Naive thymus-derived CD4-positive, alpha-beta T cell (primary cell): ENCODE data around the gene CPXM2. TPM values are rescaled to one million over a fixed set of nuclear protein-coding genes. Genes with fewer than 3 reads are reported as not detected.

Experiments used
- ATAC-seq: fragments of 150-1000 bp; cut with Tn5 transposase; 2 replicates; pipeline ENCODE4 v1.10.0; 2021; ENCODE audit warnings: mild to moderate bottlenecking, moderate library complexity
- CTCF ChIA-PET: fragments of 350-600 bp; sonication (Branson Sonifier 250); formaldehyde crosslinking; loops from one replicate; lab custom pipeline; 2021; ENCODE audit warnings: antibody characterized with exemption; lab: Charles Lee
- POLR2A ChIA-PET: fragments of 350-600 bp; sonication (Branson Sonifier 250); formaldehyde crosslinking; loops from one replicate; lab custom pipeline; 2021; ENCODE audit warnings: antibody characterized with exemption, inconsistent platforms; lab: Charles Lee
- DNase-seq, 9 donors: peaks; one replicate each; pipeline versions ENCODE4 v3.0.0 to v3.0.0-alpha.2; 2020 to 2022; ENCODE audit warnings: mixed read lengths in 1 of 9
- H3K27ac ChIP-seq: one replicate; pipeline ENCODE4 v1.7.0; 2013; ENCODE audit warnings: mild to moderate bottlenecking, low read depth, low read length, moderate library complexity
- H3K27me3 ChIP-seq, 2 donors: one replicate each; pipeline ENCODE4 v1.7.0; 2013; ENCODE audit warnings: low read length in 2 of 2, mild to moderate bottlenecking in 2 of 2, moderate library complexity in 2 of 2; ENCODE audit not compliant: control insufficient read depth in 2 of 2, insufficient read depth in 2 of 2
- H3K36me3 ChIP-seq, 3 experiments: 1 replicate in 2 of 3; 2 replicates in 1 of 3; pipeline ENCODE4 v1.7.0; 2013; ENCODE audit warnings: low read length in 3 of 3, mild to moderate bottlenecking in 3 of 3, moderate library complexity in 1 of 3; ENCODE audit not compliant: insufficient read depth in 3 of 3, control insufficient read depth in 2 of 3
- H3K4me1 ChIP-seq, 2 donors: one replicate each; pipeline ENCODE4 v1.7.0; 2013; ENCODE audit warnings: low read length in 2 of 2, mild to moderate bottlenecking in 2 of 2, moderate library complexity in 1 of 2; ENCODE audit not compliant: control insufficient read depth in 2 of 2, insufficient read depth in 2 of 2
- H3K4me3 ChIP-seq: 2 replicates; pipeline ENCODE4 v1.7.0; 2013; ENCODE audit warnings: mild to moderate bottlenecking, low read length
- H3K9me3 ChIP-seq, 3 experiments: 1 replicate in 2 of 3; 2 replicates in 1 of 3; pipeline ENCODE4 v1.7.0; 2013; ENCODE audit warnings: low read length in 3 of 3; ENCODE audit not compliant: control insufficient read depth in 2 of 3
- H3K27ac Mint-ChIP-seq, 9 donors: one replicate each; pipeline ENCODE4 v1.8.0; 2020 to 2022; ENCODE audit warnings: mixed read lengths in 9 of 9, mild to moderate bottlenecking in 8 of 9, moderate library complexity in 5 of 9, inconsistent platforms in 2 of 9
- H3K27me3 Mint-ChIP-seq, 5 donors: one replicate each; pipeline ENCODE4 v1.8.0; 2021 to 2022; ENCODE audit warnings: mixed read lengths in 5 of 5, mild to moderate bottlenecking in 1 of 5
- H3K36me3 Mint-ChIP-seq, 5 donors: one replicate each; pipeline ENCODE4 v1.8.0; 2020 to 2022; ENCODE audit warnings: mixed read lengths in 5 of 5, mild to moderate bottlenecking in 3 of 5, inconsistent platforms in 1 of 5
- H3K4me1 Mint-ChIP-seq, 7 donors: one replicate each; pipeline ENCODE4 v1.8.0; 2020 to 2022; ENCODE audit warnings: mixed read lengths in 7 of 7, mild to moderate bottlenecking in 3 of 7, inconsistent platforms in 1 of 7
- H3K4me3 Mint-ChIP-seq, 10 donors: one replicate each; pipeline ENCODE4 v1.8.0; 2020 to 2022; ENCODE audit warnings: mild to moderate bottlenecking in 10 of 10, mixed read lengths in 10 of 10, moderate library complexity in 6 of 10, inconsistent platforms in 2 of 10
- H3K9me3 Mint-ChIP-seq, 11 donors: one replicate each; pipeline ENCODE4 v1.8.0; 2020 to 2022; ENCODE audit warnings: mixed read lengths in 11 of 11, mild to moderate bottlenecking in 4 of 11, inconsistent platforms in 1 of 11, moderate library complexity in 1 of 11
- intact Hi-C, 2 donors: fragments of 100-400 bp; cut with micrococcal nuclease; formaldehyde crosslinking; loops; one replicate each; pipeline ENCODE4 v1.15.1; 2023
- polyA plus RNA-seq, 2 donors: library from polyadenylated mRNA; unstranded; fragments of 300-500 nt; fragmentation: Illumina TruSeq; gene quantifications; one replicate each; pipeline ENCODE4 v1.2.3, GENCODE V29; 2021
- total RNA-seq, 6 experiments: library from RNA in 5 of 6; stranded (reverse) in 5 of 6; gene quantifications; 1 replicate in 5 of 6; 2 replicates in 1 of 6; pipeline ENCODE4 v1.2.3 and lab custom pipeline; 2021 to 2026

The CPXM2 gene
- total and polyA plus RNA-seq, 7 experiments from 2014 or later, result not detected

DNA sequence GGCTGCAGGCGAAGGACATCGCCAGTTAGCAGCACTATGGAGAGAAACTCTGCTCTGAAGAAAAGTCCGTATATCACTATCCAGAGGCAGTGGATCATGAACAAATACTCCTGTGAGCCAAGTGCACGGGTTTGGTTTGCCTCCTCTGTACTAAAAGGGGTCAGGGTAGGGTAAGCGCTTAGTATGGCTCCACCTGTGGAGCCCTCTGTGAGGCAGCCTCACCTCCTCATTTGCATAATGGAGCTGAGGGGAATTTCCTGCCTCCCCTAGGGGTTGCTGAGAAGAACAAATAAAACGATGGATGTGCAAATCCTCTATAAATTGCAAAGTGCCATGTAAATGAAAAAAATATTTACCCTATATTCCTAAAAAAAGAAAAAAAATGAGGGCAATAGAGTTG, 162.1 kb downstream of the CPXM2 start:
- H3K9me3 Mint-ChIP-seq, result peaks cover 0 to 8% (median 0%) of the 10 kb centered on the region in 11 donors
- intact Hi-C loops, result no loop called here
- Histone ChIP-seq H3K4me1 (no peaks in the 10 kb centered on the region), H3K36me3 (no peaks in the 10 kb centered on the region), H3K9me3 (no peaks in the 10 kb centered on the region), H3K27me3 (no peaks in the 10 kb centered on the region), H3K27ac (no peak overlapping the region), H3K4me3 (no peak overlapping the region)
- ChIA-PET POLR2A (no interaction called here), CTCF (no interaction called here)
- H3K4me1 Mint-ChIP-seq, result no peaks in the 10 kb centered on the region
- H3K36me3 Mint-ChIP-seq, result no peaks in the 10 kb centered on the region
- peaks cover 0 to 24% (median 5%) of the 10 kb centered on the region in 5 donors for H3K27me3 Mint-ChIP-seq
- no peak overlapping the region for H3K27ac Mint-ChIP-seq
- ATAC-seq (no peak), DNase-seq (no peak)
- H3K4me3 Mint-ChIP-seq, result no peak overlapping the region

DNA sequence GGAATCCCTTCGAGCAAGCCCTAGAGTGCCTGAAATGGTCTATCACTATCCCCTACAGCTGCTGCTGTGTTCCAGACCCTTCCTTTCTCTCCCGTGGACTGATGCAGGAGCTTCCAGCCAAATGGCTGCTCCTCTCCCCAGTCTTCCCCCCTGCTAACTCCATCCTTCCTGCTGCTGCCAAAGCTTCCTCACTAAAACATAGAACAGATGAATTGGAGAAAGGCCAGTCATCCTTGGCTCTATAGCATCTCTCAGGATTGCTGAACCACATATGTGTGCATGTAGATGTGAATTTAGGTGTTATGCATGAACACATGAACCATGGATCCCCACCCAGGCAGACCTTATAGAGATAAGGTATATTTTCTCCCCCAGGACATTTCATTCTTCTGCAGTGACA, 164.8 kb downstream of the CPXM2 start:
- ChIA-PET CTCF (no interaction called here), POLR2A (no interaction called here)
- Histone ChIP-seq H3K9me3 (no peaks in the 10 kb centered on the region), H3K27ac (no peak overlapping the region), H3K27me3 (no peaks in the 10 kb centered on the region), H3K4me3 (no peak overlapping the region), H3K4me1 (no peaks in the 10 kb centered on the region), H3K36me3 (no peaks in the 10 kb centered on the region)
- Mint-ChIP-seq H3K4me3 (no peak overlapping the region), H3K27me3 (peaks cover 0 to 41% (median 5%) of the 10 kb centered on the region in 5 donors), H3K27ac (no peak overlapping the region), H3K36me3 (no peaks in the 10 kb centered on the region), H3K4me1 (no peaks in the 10 kb centered on the region), H3K9me3 (peaks cover 0 to 5% (median 0%) of the 10 kb centered on the region in 11 donors)
- DNase-seq, result no peak
- ATAC-seq, result no peak
- intact Hi-C loops, result no loop called here

DNA sequence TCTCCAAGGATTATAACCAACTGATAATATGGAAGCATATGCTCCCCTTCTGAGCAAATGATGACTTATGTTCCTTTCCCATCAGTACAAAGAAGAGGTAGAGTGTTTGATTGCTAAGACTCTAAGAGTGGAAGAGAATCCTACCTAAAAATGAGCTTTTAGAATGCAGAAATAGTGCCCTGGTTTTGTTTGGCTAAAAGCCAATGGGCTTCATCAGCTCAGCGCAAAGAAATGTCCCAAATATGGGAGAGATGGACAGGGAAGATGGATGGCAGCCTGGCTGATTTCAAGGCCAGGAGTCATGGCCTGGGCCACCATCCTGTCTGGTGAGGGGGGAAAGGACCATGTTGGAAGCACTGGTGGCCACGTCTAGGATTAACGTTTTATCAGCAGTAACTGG, 165.2 kb downstream of the CPXM2 start:
- ATAC-seq, result no peak
- no peak overlapping the region for H3K27ac Mint-ChIP-seq
- H3K9me3 Mint-ChIP-seq, result peaks cover 0 to 5% (median 0%) of the 10 kb centered on the region in 11 donors
- no peak overlapping the region for H3K4me3 Mint-ChIP-seq
- H3K27me3 ChIP-seq, result no peaks in the 10 kb centered on the region
- intact Hi-C loops, result no loop called here
- peaks cover 0 to 46% (median 5%) of the 10 kb centered on the region in 5 donors for H3K27me3 Mint-ChIP-seq
- H3K4me3 ChIP-seq, result no peak overlapping the region
- H3K9me3 ChIP-seq, result no peaks in the 10 kb centered on the region
- no peaks in the 10 kb centered on the region for H3K36me3 Mint-ChIP-seq
- no peak for DNase-seq
- H3K36me3 ChIP-seq, result no peaks in the 10 kb centered on the region
- ChIA-PET CTCF (no interaction called here), POLR2A (no interaction called here)
- H3K27ac ChIP-seq, result no peak overlapping the region
- no peaks in the 10 kb centered on the region for H3K4me1 ChIP-seq
- no peaks in the 10 kb centered on the region for H3K4me1 Mint-ChIP-seq

DNA sequence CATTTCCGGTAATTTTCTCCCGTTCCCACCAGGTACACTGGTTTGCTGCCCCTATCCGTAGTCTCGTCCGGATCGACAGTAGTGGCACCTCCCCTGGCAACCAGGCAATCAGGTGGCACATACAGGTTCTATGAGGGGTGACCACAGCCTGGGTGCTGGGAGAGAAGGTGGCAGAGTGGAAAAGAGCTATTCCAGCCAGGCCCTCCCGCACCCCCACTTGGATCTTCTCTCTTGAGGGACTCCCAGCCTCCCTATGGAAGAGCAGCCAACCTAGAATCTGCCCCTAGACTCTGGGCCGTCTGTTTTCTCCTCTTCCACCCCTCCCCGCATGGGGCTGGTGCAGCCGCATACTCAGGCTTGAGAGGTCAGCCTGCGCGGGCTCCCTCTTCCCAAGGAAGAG, 166.9 kb downstream of the CPXM2 start:
- H3K27me3 ChIP-seq, result no peaks in the 10 kb centered on the region
- ChIA-PET CTCF (no interaction called here), POLR2A (no interaction called here)
- Mint-ChIP-seq H3K27me3 (peaks cover 0 to 55% (median 9%) of the 10 kb centered on the region in 5 donors), H3K9me3 (peaks cover 0 to 3% (median 0%) of the 10 kb centered on the region in 11 donors), H3K4me3 (no peak overlapping the region), H3K4me1 (no peaks in the 10 kb centered on the region), H3K27ac (no peak overlapping the region), H3K36me3 (peaks cover 0 to 4% (median 0%) of the 10 kb centered on the region in 5 donors)
- H3K4me3 ChIP-seq, result no peak overlapping the region
- no peak overlapping the region for H3K27ac ChIP-seq
- ATAC-seq (no peak), DNase-seq (no peak)
- H3K4me1 ChIP-seq, result no peaks in the 10 kb centered on the region
- no peaks in the 10 kb centered on the region for H3K9me3 ChIP-seq
- H3K36me3 ChIP-seq, result no peaks in the 10 kb centered on the region
- intact Hi-C loops, result no loop called here

DNA sequence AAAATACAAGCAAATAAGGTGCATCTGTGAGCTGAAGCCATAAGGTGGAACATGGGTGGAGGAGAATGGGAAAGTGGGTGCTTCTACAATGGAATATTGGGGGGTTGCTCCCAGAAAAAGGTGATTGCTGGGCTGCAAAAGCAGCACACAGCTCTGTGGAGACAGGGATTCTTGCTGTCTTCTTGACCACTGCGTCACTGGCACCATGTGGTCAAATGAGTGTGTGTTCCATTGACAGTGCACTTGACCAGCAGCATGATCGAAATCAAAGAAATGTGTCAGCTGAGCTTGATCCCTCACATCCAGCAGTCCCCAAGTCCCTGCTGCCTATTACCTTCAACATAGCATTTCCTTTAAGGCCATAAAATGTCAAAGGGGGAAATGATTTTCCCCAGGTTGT, 169.3 kb downstream of the CPXM2 start:
- Mint-ChIP-seq H3K36me3 (peaks cover 0 to 4% (median 0%) of the 10 kb centered on the region in 5 donors), H3K4me3 (no peak overlapping the region), H3K27ac (no peak overlapping the region), H3K27me3 (peaks cover 0 to 42% (median 9%) of the 10 kb centered on the region in 5 donors), H3K4me1 (no peaks in the 10 kb centered on the region), H3K9me3 (peaks cover 0 to 3% (median 0%) of the 10 kb centered on the region in 11 donors)
- Histone ChIP-seq H3K4me3 (no peak overlapping the region), H3K9me3 (no peaks in the 10 kb centered on the region), H3K27me3 (no peaks in the 10 kb centered on the region), H3K27ac (no peak overlapping the region), H3K4me1 (no peaks in the 10 kb centered on the region), H3K36me3 (no peaks in the 10 kb centered on the region)
- DNase-seq (no peak), ATAC-seq (no peak)
- intact Hi-C loops, result no loop called here
- POLR2A ChIA-PET, result no interaction called here
- CTCF ChIA-PET, result no interaction called here

DNA sequence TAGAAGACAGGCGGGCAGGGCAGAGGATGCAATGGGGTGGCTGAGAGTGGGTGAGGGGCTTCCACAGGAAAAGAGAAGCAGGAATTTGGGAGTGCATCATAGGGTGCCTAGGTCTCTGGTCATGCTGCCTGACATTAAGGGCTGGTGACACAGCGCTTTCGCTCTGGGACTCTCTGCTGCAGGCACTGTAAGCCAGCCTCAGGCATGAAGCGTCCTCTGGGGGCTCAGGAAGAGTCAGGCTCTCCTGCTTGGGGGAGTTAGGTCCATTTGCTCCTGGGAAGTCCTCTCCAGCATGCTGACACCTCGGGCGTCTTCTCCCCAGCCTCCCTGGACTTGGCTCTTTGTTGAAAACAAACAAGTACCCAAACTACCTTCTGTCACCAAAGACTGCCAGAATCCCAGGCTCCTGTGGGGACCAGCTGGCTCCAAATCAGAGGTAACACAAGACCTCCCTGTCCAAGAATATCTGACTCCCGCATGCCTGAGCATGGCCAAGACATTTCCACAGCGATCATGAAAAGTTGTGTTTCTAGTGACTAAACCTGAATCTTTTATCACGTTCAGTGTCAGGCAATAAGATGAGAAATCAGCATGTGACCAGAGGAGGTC, 170.1 kb downstream of the CPXM2 start:
- H3K27me3 ChIP-seq, result no peaks in the 10 kb centered on the region
- ChIA-PET POLR2A (no interaction called here), CTCF (no interaction called here)
- H3K27ac Mint-ChIP-seq, result no peak overlapping the region
- no peaks in the 10 kb centered on the region for H3K9me3 ChIP-seq
- no peak overlapping the region for H3K4me3 Mint-ChIP-seq
- H3K4me1 Mint-ChIP-seq, result no peaks in the 10 kb centered on the region
- H3K4me3 ChIP-seq, result no peak overlapping the region
- ATAC-seq (no peak), DNase-seq (no peak)
- H3K27ac ChIP-seq, result no peak overlapping the region
- peaks cover 0 to 4% (median 0%) of the 10 kb centered on the region in 5 donors for H3K36me3 Mint-ChIP-seq
- no peaks in the 10 kb centered on the region for H3K4me1 ChIP-seq
- intact Hi-C loops, result no loop called here
- H3K9me3 Mint-ChIP-seq, result peaks cover 0 to 3% (median 0%) of the 10 kb centered on the region in 11 donors
- H3K27me3 Mint-ChIP-seq, result peaks cover 0 to 39% (median 9%) of the 10 kb centered on the region in 5 donors
- H3K36me3 ChIP-seq, result no peaks in the 10 kb centered on the region

DNA sequence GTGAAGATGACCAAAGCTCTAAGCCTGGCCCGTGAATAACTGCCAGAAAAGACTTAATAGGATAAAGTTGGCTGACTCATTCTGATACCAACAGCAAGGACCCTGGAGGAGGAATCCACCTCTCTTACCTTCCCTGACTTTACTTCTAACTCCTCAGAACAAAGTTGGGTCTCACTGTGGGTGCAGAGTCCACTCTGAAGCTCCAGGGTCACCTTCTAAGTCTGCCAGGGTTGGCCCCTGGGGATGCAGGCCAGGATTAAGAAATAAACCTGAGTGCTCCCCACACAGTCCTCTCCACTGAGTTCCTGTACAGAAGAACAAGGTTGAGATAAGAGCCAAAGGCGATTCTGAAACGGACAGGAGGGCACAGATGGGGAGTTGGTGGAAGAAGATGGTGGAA, 171.1 kb downstream of the CPXM2 start:
- no peak overlapping the region for H3K27ac Mint-ChIP-seq
- intact Hi-C loops, result no loop called here

More for the DNA sequence above, 171.1 kb downstream of the CPXM2 start:
- Mint-ChIP-seq H3K4me3 (no peak overlapping the region), H3K36me3 (peaks cover 0 to 4% (median 0%) of the 10 kb centered on the region in 5 donors), H3K4me1 (no peaks in the 10 kb centered on the region), H3K27me3 (peaks cover 0 to 39% (median 15%) of the 10 kb centered on the region in 5 donors), H3K9me3 (peaks cover 0 to 3% (median 0%) of the 10 kb centered on the region in 11 donors)
- DNase-seq, result no peak
- Histone ChIP-seq H3K9me3 (no peaks in the 10 kb centered on the region), H3K4me1 (no peaks in the 10 kb centered on the region), H3K27ac (no peak overlapping the region), H3K4me3 (no peak overlapping the region), H3K36me3 (no peaks in the 10 kb centered on the region), H3K27me3 (no peaks in the 10 kb centered on the region)
- ATAC-seq, result no peak
- POLR2A ChIA-PET, result no interaction called here
- CTCF ChIA-PET, result no interaction called here
